Measurements from ENCODE around the gene NR1I3.
A peak's percentile ranks its signal among the peaks of the same experiment; 100 is the strongest.

NR1I3 gene

GRCh38 chr1:161192476-161193465 is 45.2 kb downstream of the NR1I3 start:
- peak; percentile 81 to 83 for DNase-seq

GRCh38 chr1:161191971-161192370 is 46.0 kb downstream of the NR1I3 start:
- DNase-seq: no peak

- no peak for DNase-seq
These were observed 47.0 kb downstream of the NR1I3 start for GRCh38 chr1:161190962-161191521.

GRCh38 chr1:161189036-161189435 is 49.0 kb downstream of the NR1I3 start:
- no peak for DNase-seq

- no peak for DNase-seq
These were observed 49.6 kb downstream of the NR1I3 start for GRCh38 chr1:161188381-161188780.

- no peak for DNase-seq
These were observed 50.7 kb downstream of the NR1I3 start for GRCh38 chr1:161187311-161187710.

GRCh38 chr1:161185732-161186311 is 52.2 kb downstream of the NR1I3 start:
- DNase-seq: no peak

GRCh38 chr1:161185282-161185682 is 52.7 kb downstream of the NR1I3 start:
- DNase-seq: no peak

GRCh38 chr1:161182214-161182613 is 55.8 kb downstream of the NR1I3 start:
- DNase-seq: no peak

GRCh38 chr1:161180639-161181038 is 57.4 kb downstream of the NR1I3 start:
- DNase-seq: no peak

GRCh38 chr1:161179698-161180097 is 58.3 kb downstream of the NR1I3 start:
- DNase-seq: no peak

Measured in SHP77 (cell line).